ENCODE measurements around the gene NDUFA8. TPM values are rescaled to one million over a fixed set of nuclear protein-coding genes. Genes with fewer than 3 reads are reported as not detected.
A peak's percentile ranks its signal among the peaks of the same experiment; 100 is the strongest.

Gene NDUFA8
- total RNA-seq, result 10 to 100 TPM; 17.2 to 33.8 (median 28.9) TPM

DNA sequence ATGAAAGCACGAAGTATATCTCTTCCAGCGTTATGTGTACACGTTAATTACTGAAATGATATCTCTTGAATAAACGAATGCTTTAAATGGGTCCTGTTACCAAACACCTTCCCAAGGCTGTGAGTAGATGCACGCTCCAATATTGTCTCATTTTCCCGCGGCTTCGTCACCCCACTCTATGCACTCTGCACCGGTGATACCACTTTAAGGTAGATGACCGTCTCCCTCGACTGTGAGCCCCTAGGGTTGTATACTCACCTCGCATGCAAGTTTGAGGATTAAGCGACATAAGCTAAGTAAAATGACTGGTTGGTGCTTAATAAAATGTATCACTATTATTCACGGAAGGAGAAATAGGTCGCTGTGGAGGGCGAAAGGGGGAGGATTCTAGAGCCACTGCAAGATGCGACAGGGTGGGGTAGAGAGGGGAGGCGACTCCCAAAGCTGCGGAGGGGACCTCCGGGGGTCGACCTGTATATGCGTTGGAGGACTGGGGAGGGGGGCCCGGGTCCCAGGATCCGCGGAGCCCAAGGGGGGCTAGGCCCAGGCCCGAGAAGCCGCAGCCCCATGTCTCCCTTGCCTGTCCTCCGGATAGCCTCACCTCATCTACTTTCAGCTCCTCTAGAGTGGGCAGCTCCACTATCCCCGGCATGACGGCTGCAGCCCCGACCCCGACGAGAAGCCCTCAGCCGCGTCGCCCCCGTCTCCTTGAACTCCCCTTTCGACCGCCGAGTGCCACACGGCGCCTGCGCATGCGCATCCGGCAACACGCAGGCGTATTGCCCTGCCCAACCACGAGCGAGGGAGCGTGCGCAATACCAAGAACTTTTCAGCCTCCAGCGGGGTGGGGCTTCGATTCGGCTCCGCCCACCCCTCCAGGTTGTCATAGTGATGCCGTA lies at the start of gene NDUFA8, which contains the start of gene MORN5:
Gene NDUFA8 (minus strand): TSS at position 754 of the 899 bp plus-strand sequence. CDS start 102 bp downstream, at position 652.
Gene MORN5 (plus strand): TSS at position 883 of the 899 bp plus-strand sequence. CDS start 65 bp downstream, outside the sequence.
- peak; percentile 94 to 99 for DNase-seq (ENCODE audit: low spot score in 2 of 2)
- WGBS, 2 donors, result 1% methylated on average over 38 to 54 of the region's 56 CpGs
- TF ChIP-seq POLR2A (IDR thresholded peaks at IDR 0.05), result peak in 1 of 2 donors; percentile 33
- TF ChIP-seq, protein P1, sequence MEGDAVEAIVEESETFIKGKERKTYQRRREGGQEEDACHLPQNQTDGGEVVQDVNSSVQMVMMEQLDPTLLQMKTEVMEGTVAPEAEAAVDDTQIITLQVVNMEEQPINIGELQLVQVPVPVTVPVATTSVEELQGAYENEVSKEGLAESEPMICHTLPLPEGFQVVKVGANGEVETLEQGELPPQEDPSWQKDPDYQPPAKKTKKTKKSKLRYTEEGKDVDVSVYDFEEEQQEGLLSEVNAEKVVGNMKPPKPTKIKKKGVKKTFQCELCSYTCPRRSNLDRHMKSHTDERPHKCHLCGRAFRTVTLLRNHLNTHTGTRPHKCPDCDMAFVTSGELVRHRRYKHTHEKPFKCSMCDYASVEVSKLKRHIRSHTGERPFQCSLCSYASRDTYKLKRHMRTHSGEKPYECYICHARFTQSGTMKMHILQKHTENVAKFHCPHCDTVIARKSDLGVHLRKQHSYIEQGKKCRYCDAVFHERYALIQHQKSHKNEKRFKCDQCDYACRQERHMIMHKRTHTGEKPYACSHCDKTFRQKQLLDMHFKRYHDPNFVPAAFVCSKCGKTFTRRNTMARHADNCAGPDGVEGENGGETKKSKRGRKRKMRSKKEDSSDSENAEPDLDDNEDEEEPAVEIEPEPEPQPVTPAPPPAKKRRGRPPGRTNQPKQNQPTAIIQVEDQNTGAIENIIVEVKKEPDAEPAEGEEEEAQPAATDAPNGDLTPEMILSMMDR (IDR thresholded peaks at IDR 0.05), result no peak
- intact Hi-C loops (cut with DNase I; ENCODE audit: low total_unique reads), result no loop called here
- H3K4me3 ChIP-seq (ENCODE audit: low read depth, poor library complexity, severe bottlenecking), result peak within 1 kb of the TSS; percentile 90

GRCh38 chr9:122207096-122207495 lies 47.5 kb upstream of the NDUFA8 start:
- WGBS, 2 donors, result 79 to 84% methylated on average over 9 of the region's 9 CpGs
- H3K4me3 ChIP-seq (ENCODE audit: low read depth, poor library complexity, severe bottlenecking), result no peak overlapping the region
- intact Hi-C loops (cut with DNase I; ENCODE audit: low total_unique reads), result no loop called here
- TF ChIP-seq POLR2A (IDR thresholded peaks at IDR 0.05), result no peak
- TF ChIP-seq, protein P1 (IDR thresholded peaks at IDR 0.05), result no peak
- no peak for DNase-seq (ENCODE audit: low spot score in 2 of 2)

DNA sequence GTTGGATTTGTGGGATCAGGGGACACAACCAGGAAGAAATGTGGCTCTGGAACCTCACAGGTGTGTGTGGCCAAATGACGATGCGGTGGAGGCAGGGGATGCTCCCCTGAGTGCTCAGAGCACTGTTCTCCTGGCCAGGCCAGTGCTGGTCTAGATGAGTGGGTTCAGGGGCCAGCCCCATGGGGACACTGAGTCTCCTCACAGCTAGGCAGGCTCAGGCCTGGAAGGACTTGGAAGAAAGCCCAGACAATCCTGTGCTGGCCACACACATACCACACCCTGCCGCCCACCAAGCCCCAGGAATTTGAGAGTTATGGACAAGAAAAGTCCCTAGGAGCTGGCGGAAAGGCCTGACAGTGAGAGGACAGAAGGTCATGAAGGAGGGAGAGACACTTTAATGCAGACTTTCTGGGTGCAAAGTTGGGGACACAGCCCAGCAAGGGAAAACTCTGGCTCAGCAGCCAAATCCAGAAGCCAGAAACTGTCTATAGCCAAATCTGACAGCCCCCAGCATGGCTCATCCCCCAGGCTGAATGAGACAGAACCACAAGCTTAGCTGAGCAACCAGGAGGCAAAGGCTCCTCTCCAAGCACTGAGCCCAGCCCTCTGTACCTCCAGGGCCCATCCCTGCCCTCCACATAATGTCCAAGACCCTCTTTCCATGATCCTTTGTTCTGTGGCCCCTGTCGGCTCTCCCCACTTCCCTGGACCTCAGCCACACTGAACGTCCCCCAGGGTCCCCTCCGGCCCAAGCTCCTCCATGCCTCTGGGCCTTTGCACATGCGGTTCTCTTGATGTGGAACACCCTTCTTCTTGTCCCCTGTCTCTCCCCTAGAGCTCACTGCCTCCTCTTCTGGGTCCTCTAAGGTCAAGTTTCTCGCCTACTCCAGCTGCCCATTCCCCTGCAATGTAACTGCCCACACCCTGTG lies 46.8 kb upstream of the NDUFA8 start:
- TF ChIP-seq, protein P1 (IDR thresholded peaks at IDR 0.05), result no peak
- TF ChIP-seq POLR2A (IDR thresholded peaks at IDR 0.05), result no peak
- no peak for DNase-seq (ENCODE audit: low spot score in 2 of 2)
- 86 to 87% methylated on average over 9 of the region's 9 CpGs for WGBS, 2 donors
- intact Hi-C loops (cut with DNase I; ENCODE audit: low total_unique reads), result no loop called here
- no peak overlapping the region for H3K4me3 ChIP-seq (ENCODE audit: low read depth, poor library complexity, severe bottlenecking)

- no peak for DNase-seq (ENCODE audit: low spot score in 2 of 2)
- intact Hi-C loops (cut with DNase I; ENCODE audit: low total_unique reads), result no loop called here
- H3K4me3 ChIP-seq (ENCODE audit: low read depth, poor library complexity, severe bottlenecking), result no peak overlapping the region
- 89 to 92% methylated on average over 7 to 8 of the region's 8 CpGs for WGBS, 2 donors
- TF ChIP-seq POLR2A (IDR thresholded peaks at IDR 0.05), result no peak
Observed at GRCh38 chr9:122205176-122205575, 45.6 kb upstream of the NDUFA8 start.

- H3K4me3 ChIP-seq (ENCODE audit: low read depth, poor library complexity, severe bottlenecking), result no peak overlapping the region
- WGBS, 2 donors, result 83 to 87% methylated on average over 12 of the region's 12 CpGs
- no peak for DNase-seq (ENCODE audit: low spot score in 2 of 2)
- no peak for TF ChIP-seq POLR2A (IDR thresholded peaks at IDR 0.05)
- TF ChIP-seq, protein P1 (IDR thresholded peaks at IDR 0.05), result no peak
- intact Hi-C loops (cut with DNase I; ENCODE audit: low total_unique reads), result no loop called here
Observed at GRCh38 chr9:122204491-122204890, 44.9 kb upstream of the NDUFA8 start.

Measured in lower leg skin (tissue), 4 donors.